Activated B cell treated with CpG ODN at 0.5 μM for 24 hours (primary cell): ENCODE measurements around the gene UQCRFS1. TPM values are rescaled to one million over a fixed set of nuclear protein-coding genes. Genes with fewer than 3 reads are reported as not detected.
"Not testable (repeated sequence)": the region's sequence is repeated elsewhere in the genome, so short reads cannot be mapped to it uniquely, and the experiment has no call there.

Experiments
- ATAC-seq: fragments of 200-7000 bp; cut with Tn5 transposase; one replicate; pipeline ENCODE4 v1.10.0; 2021; ENCODE audit warnings: low read depth, mild to moderate bottlenecking, moderate library complexity
- CTCF ChIA-PET: fragments of 350-600 bp; sonication (Branson Sonifier 250); formaldehyde crosslinking; loops from one replicate; lab custom pipeline; 2021; ENCODE audit warnings: antibody characterized with exemption; lab: Charles Lee
- POLR2A ChIA-PET: fragments of 350-600 bp; sonication (Branson Sonifier 250); formaldehyde crosslinking; loops from one replicate; lab custom pipeline; 2021; ENCODE audit warnings: antibody characterized with exemption; lab: Charles Lee
- DNase-seq: peaks from one replicate; pipeline ENCODE4 v3.0.0; 2022
- H3K27ac Mint-ChIP-seq: one replicate; pipeline ENCODE4 v1.8.0; 2020; ENCODE audit warnings: mixed read lengths
- H3K27me3 Mint-ChIP-seq: one replicate; pipeline ENCODE4 v1.8.0; 2021; ENCODE audit warnings: mixed read lengths
- H3K36me3 Mint-ChIP-seq: one replicate; pipeline ENCODE4 v1.8.0; 2021; ENCODE audit warnings: low read depth, mixed read lengths
- H3K4me1 Mint-ChIP-seq: one replicate; pipeline ENCODE4 v1.8.0; 2021; ENCODE audit warnings: mixed read lengths
- H3K4me3 Mint-ChIP-seq: one replicate; pipeline ENCODE4 v1.8.0; 2020; ENCODE audit warnings: mild to moderate bottlenecking, mixed read lengths
- H3K9me3 Mint-ChIP-seq: one replicate; pipeline ENCODE4 v1.8.0; 2020; ENCODE audit warnings: mixed read lengths
- intact Hi-C: fragments of 100-400 bp; cut with micrococcal nuclease; formaldehyde crosslinking; loops from one replicate; pipeline ENCODE4 v1.15.1; 2024
- total RNA-seq: library from RNA; stranded (reverse); gene quantifications from 2 replicates; pipeline ENCODE4 v1.2.3, GENCODE V29; 2022
- TF ChIP-seq, protein P1 (sequence below): fragments of 200-600 bp; IDR thresholded peaks from one replicate; pipeline ENCODE4 v1.8.0; 2022; ENCODE audit warnings: antibody characterized with exemption, mild to moderate bottlenecking

UQCRFS1 gene
- total RNA-seq, 1 donor from 2014 or later: 24.4 TPM

- H3K27ac Mint-ChIP-seq, ATAC-seq, POLR2A ChIA-PET, H3K4me3 Mint-ChIP-seq, intact Hi-C loops, DNase-seq, H3K9me3 Mint-ChIP-seq, H3K27me3 Mint-ChIP-seq, CTCF ChIA-PET: not testable (repeated sequence)
- Mint-ChIP-seq H3K4me1 (peaks cover 35% of the 10 kb centered on the region), H3K36me3 (peaks cover 50% of the 10 kb centered on the region)
Observed at GRCh38 chr19:29207403-29208187, 5.4 kb downstream of the UQCRFS1 start.

- H3K27ac Mint-ChIP-seq: no peak overlapping the region
Observed at GRCh38 chr19:29206453-29206852, 6.5 kb downstream of the UQCRFS1 start.

GRCh38 chr19:29202281-29202680 is 10.7 kb downstream of the UQCRFS1 start:
- Mint-ChIP-seq H3K4me3 (no peak overlapping the region), H3K9me3 (peaks cover 8% of the 10 kb centered on the region), H3K27ac (no peak overlapping the region), H3K27me3 (no peaks in the 10 kb centered on the region), H3K36me3 (peaks cover 21% of the 10 kb centered on the region), H3K4me1 (peaks cover 2% of the 10 kb centered on the region)
- POLR2A ChIA-PET: interaction anchor here (2.0 kb wide), 1 partner anchor 10 kb away, joined by 7 read pairs; the partner anchor contains the start of gene UQCRFS1
- intact Hi-C loops: no loop called here
- TF ChIP-seq, protein P1, sequence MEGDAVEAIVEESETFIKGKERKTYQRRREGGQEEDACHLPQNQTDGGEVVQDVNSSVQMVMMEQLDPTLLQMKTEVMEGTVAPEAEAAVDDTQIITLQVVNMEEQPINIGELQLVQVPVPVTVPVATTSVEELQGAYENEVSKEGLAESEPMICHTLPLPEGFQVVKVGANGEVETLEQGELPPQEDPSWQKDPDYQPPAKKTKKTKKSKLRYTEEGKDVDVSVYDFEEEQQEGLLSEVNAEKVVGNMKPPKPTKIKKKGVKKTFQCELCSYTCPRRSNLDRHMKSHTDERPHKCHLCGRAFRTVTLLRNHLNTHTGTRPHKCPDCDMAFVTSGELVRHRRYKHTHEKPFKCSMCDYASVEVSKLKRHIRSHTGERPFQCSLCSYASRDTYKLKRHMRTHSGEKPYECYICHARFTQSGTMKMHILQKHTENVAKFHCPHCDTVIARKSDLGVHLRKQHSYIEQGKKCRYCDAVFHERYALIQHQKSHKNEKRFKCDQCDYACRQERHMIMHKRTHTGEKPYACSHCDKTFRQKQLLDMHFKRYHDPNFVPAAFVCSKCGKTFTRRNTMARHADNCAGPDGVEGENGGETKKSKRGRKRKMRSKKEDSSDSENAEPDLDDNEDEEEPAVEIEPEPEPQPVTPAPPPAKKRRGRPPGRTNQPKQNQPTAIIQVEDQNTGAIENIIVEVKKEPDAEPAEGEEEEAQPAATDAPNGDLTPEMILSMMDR: no peak
- CTCF ChIA-PET: interaction anchor here (0.6 kb wide), 1 partner anchor 952 kb away, joined by 3 read pairs; no protein-coding TSS in a partner anchor
- ATAC-seq (no peak), DNase-seq (no peak)

More at GRCh38 chr19:29206453-29206852, 6.5 kb downstream of the UQCRFS1 start:
- TF ChIP-seq, protein P1: no peak
- H3K9me3 Mint-ChIP-seq: peaks cover 3% of the 10 kb centered on the region
- peaks cover 26% of the 10 kb centered on the region for H3K4me1 Mint-ChIP-seq
- intact Hi-C loops: no loop called here
- ATAC-seq (no peak), DNase-seq (no peak)
- no peaks in the 10 kb centered on the region for H3K27me3 Mint-ChIP-seq
- CTCF ChIA-PET: no interaction called here
- no peak overlapping the region for H3K4me3 Mint-ChIP-seq
- peaks cover 42% of the 10 kb centered on the region for H3K36me3 Mint-ChIP-seq
- POLR2A ChIA-PET: no interaction called here

GRCh38 chr19:29201855-29202254 is 11.1 kb downstream of the UQCRFS1 start:
- ATAC-seq (no peak), DNase-seq (no peak)
- H3K36me3 Mint-ChIP-seq: peaks cover 18% of the 10 kb centered on the region
- H3K27me3 Mint-ChIP-seq: no peaks in the 10 kb centered on the region
- peaks cover 2% of the 10 kb centered on the region for H3K4me1 Mint-ChIP-seq
- POLR2A ChIA-PET: interaction anchor here (2.0 kb wide), 1 partner anchor 11 kb away, joined by 7 read pairs; the partner anchor contains the start of gene UQCRFS1
- no peak overlapping the region for H3K4me3 Mint-ChIP-seq
- intact Hi-C loops: no loop called here
- peaks cover 8% of the 10 kb centered on the region for H3K9me3 Mint-ChIP-seq
- H3K27ac Mint-ChIP-seq: no peak overlapping the region
- TF ChIP-seq, protein P1: no peak
- CTCF ChIA-PET: interaction anchor here (0.6 kb wide), 1 partner anchor 951 kb away, joined by 3 read pairs; no protein-coding TSS in a partner anchor

DNA sequence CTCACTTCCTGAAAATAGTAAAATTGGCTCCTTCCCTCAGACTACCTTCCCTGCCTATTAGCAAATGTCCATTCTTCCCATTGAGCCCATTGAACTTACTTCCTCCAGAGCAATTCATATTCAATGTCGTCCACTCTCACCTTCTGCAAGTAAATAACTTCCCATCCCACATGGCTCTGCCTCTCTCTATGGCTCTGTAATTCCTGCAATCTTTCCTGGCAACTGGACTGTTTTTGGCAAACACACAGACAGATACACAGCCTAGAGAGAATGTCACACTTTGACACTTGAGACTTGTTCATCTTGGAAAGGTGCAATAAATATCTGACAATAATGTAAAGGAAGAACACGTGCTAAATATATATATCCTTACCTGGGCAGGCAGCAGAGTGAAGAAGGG is 18.3 kb downstream of the UQCRFS1 start:
- peaks cover 3% of the 10 kb centered on the region for H3K27me3 Mint-ChIP-seq
- ChIA-PET POLR2A (no interaction called here), CTCF (no interaction called here)
- ATAC-seq: no peak
- TF ChIP-seq, protein P1: no peak
- DNase-seq: no peak
- H3K27ac Mint-ChIP-seq: no peak overlapping the region
- H3K4me3 Mint-ChIP-seq: no peak overlapping the region
- H3K36me3 Mint-ChIP-seq: no peaks in the 10 kb centered on the region
- intact Hi-C loops: no loop called here
- peaks cover 8% of the 10 kb centered on the region for H3K9me3 Mint-ChIP-seq
- H3K4me1 Mint-ChIP-seq: no peaks in the 10 kb centered on the region
